GM19043 (cell line): ENCODE data around the gene TNK2.

Experiments used
- ATAC-seq: cut with Tn5 transposase; IDR thresholded peaks from one replicate; pipeline ENCODE4 v1.9.1; 2021; ENCODE audit warnings: low read depth; ENCODE audit not compliant: unreplicated experiment

TNK2 gene

GRCh38 chr3:195900436-195901355, 7.7 kb downstream of the TNK2 start:
- peak; percentile 57 for ATAC-seq

GRCh38 chr3:195899701-195900435, 8.5 kb downstream of the TNK2 start:
- ATAC-seq: no peak

GRCh38 chr3:195897853-195898415, 10.4 kb downstream of the TNK2 start:
- no peak for ATAC-seq

DNA sequence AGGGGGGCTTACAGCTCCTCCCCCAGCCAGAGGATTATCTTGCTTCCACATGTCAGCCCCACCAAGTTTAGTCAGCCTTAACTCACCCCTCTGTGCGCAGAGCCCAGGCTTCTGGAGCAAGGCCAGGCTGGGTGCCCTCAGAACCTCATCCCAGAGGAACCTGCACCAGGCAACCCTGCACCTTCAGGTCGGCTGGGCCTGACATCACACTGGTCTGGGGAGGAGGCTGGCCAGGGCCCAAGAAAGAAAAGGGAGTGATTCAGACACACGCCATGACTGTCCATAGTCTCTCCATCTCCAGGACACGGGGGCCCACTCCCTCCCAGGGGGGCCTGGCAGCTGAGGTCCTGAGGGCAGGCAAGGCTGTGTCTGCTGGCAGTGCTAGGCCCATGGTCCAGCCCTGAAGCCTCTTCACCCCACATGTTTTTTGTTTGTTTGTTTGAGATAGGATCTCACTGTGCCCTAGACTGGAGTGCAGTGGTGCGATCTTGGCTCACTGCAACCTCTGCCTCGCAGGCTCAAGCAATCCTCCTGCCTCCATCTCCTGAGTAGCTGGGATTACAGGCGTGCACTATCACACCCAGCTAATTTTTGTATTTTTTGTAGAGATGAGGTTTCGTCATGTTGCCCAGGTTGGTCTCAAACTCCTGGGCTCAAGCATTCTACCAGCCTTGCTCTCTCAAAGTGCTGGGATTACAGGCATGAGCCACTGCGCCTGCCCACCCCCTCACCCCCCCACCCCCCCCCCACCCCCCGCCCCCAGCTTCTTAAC, 11.1 kb downstream of the TNK2 start:
- no peak for ATAC-seq

- ATAC-seq: no peak
Measured at GRCh38 chr3:195896361-195897080, 11.8 kb downstream of the TNK2 start.

- ATAC-seq: peak; percentile 34
Measured at GRCh38 chr3:195895861-195896360, 12.4 kb downstream of the TNK2 start.

DNA sequence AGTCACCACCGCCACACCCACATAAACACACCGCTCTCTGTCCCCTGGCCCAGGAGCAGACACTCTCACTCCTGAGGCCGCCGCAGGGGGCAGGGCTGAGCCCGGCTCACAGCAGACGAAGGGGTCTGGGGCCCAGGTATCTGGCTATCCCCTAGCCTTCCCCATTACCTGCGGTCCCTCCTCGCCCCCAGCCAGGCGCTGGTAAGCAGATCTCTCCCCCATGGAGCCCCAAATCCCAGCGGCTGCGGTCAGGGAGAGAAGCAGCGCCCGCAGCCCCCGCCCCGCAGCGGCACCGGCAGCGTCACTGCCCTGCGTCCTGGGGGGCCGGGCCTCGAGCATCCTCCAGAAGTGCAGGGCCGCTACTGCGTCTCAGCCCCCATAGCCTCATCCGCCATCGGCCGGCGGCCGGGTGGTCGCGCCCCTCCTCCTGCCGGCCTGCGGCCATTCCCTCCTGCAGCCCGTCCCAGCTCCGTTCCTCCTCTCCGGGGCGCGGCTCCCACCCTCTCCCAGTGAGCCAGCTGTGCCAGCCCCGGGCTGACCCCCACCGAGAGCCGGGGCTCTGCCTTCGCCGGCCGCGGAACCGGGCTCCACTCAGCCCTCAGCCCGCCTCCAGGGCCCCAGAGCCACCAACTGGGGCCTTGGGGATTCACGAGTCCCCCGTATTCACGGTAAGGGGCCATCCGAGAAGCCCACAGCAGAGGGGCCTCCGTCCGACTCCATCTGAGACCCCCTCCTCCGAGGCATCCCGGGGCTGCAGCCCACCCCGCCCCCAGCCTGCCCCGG, 13.1 kb downstream of the TNK2 start:
- ATAC-seq: no peak

DNA sequence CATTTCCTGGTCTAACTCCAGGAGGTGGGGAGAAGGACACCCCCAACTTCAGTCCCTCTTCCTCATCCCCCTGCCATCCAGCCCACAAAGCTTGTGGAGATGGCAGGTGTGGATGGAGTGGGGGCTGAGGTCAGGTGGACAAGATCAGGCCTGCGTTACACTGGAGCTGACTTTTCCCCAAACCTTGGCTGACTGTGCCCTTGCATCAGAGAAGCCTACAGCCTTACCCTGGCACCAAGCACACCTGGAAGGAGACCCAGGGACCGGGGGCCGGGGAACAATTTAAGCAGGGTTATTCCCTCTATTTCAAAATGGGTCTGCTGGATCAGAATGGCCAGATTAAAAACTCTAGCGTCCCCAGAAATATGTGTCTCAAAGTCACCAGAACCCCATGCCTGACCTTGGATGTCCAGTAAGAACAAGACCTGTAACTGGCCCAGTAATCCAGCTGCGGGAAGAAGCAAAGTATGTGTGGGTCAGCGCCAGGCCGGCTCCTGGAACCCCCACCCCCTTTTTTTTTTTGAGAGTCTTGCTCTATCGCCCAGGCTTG, 14.4 kb downstream of the TNK2 start:
- no peak for ATAC-seq

GRCh38 chr3:195893516-195893915, 14.8 kb downstream of the TNK2 start:
- no peak for ATAC-seq

- no peak for ATAC-seq
Measured at GRCh38 chr3:195893044-195893395, 15.3 kb downstream of the TNK2 start.

DNA sequence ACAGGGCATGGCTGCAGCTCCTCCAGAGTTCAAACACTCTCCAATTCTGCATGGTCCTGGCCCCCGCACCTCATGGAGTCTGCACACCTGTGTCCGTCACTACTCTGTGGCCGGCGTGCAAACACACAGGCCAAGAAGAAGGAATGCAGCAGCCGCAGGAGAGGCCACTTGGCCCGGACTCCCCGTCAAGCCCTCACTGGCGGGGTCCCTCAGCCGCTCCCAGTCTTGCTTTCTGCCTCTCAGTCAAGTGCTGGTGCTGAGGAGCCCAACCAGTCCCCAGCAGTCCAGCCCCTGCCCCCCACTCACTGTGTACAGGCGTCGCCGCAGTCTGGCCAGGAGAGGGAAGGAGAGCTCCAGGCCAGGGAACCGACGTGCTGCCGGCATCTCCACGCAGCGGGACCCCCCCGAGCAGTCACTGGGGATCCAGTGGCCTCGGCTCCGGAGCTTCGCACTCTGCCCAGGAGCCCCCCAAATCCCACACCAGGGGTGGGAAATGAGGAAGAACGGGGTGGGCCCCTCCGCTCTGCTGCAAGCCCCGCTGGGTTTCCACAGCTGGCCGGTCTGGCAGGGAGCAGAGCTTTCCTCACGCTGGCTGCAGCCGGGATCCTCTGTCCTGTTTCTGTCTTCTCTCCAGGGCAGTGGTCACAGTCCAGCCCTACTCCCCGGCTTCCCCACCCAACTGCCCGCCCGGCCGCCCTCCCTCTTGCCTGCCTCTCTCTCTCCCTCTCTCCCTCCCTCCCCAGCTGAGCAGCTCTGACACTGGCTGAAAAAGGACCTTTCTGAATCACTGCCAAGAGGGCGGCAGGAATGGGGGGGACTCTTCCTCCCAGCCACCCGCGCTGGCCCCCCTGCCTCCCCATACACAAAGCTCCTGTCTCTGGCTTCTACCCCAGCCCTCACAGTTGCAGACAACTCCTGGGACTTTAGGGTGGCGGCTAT, 16.0 kb downstream of the TNK2 start:
- ATAC-seq: no peak

GRCh38 chr3:195891431-195892104, 16.8 kb downstream of the TNK2 start:
- no peak for ATAC-seq

- ATAC-seq: no peak
Measured at GRCh38 chr3:195889870-195890295, 18.5 kb downstream of the TNK2 start.

- no peak for ATAC-seq
Measured at GRCh38 chr3:195888981-195889869, 19.1 kb downstream of the TNK2 start.

DNA sequence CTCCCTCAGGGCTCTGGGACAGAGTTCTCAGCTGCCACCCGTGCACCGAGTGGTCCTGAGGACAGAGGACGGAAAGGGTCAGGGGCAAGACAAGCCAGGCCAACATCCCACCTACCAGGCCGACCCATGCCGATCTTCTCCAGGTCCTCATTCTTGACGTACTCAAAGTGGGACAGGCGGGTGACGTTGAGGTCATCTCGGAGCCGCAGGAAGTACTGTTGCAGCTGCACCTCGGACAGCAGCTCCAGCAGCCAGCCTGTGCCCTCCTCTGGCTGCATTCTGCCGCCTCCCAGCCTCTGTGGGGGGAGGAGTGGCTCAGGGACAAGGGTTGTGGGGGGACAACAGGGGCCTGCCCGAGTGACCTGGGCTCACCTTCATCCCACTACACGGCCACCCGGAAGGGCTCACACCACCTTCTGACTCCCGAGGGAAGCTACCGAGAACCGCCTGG, 20.0 kb downstream of the TNK2 start:
- no peak for ATAC-seq

DNA sequence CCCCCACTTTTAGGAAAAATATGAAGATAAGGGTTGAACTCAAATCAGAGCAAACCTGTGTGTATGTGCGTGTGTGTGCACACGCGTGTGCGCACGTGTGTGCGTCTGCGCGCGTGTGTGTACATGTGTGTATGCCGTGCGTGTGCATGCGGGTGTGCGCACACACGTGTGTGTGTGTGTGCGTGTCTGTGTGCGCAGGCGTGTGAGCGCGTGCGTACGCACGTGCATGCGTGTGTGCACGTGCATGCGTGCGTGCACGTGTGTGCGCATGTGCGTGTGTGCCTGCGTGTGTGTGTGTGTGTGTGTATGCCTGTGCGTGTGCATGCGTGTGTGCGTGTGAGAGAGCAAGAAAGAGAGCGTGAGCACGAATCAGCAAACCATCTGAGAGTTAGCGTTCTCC, 20.7 kb downstream of the TNK2 start:
- ATAC-seq: no peak
